HepG2 (cell line): ENCODE measurements around the gene GATA1. TPM values are rescaled to one million over a fixed set of nuclear protein-coding genes. Genes with fewer than 3 reads are reported as not detected.

Experiments used
- ADNP ChIP-seq: sonication (generic); formaldehyde crosslinking; IDR thresholded peaks from 2 replicates; pipeline ENCODE4 v1.4.0; 2020; ENCODE audit warnings: missing genetic modification reagents
- EP300 ChIP-seq, 3 experiments: sonication (generic) in 1 of 3; formaldehyde crosslinking in 1 of 3; IDR thresholded peaks; 2 replicates each; pipeline versions ENCODE4 v1.5.1 to v1.6.1; 2011 to 2020; ENCODE audit warnings: low read depth in 2 of 3, low read length in 2 of 3, borderline replicate concordance in 1 of 3, improper control_type of control experiment in 1 of 3, mild to moderate bottlenecking in 1 of 3, missing genetic modification reagents in 1 of 3, moderate library complexity in 1 of 3
- FOSL2 ChIP-seq: sonication (generic); formaldehyde crosslinking; IDR thresholded peaks from 2 replicates; pipeline ENCODE4 v1.4.0; 2020; ENCODE audit warnings: missing genetic modification reagents
- HCFC1 ChIP-seq: fragments of 150-350 bp; IDR thresholded peaks from 2 replicates; pipeline ENCODE4 v1.6.1; 2014; ENCODE audit warnings: low read depth, low read length
- MXI1 ChIP-seq: IDR thresholded peaks from 3 replicates; pipeline ENCODE4 v1.6.1; 2012; ENCODE audit warnings: low read depth, low read length, inconsistent platforms, borderline replicate concordance
- NFYB ChIP-seq: sonication (generic); formaldehyde crosslinking; IDR thresholded peaks from 2 replicates; pipeline ENCODE4 v1.4.0; 2020; ENCODE audit warnings: missing genetic modification reagents
- PHF21A ChIP-seq: sonication (generic); formaldehyde crosslinking; IDR thresholded peaks from 2 replicates; pipeline ENCODE4 v1.5.0; 2020; ENCODE audit warnings: mild to moderate bottlenecking, missing genetic modification reagents
- RXRB ChIP-seq: IDR thresholded peaks from 2 replicates; pipeline ENCODE4 v1.6.1; 2016; ENCODE audit warnings: borderline replicate concordance, missing genetic modification reagents, missing compliant biosample characterization
- SP5 ChIP-seq: IDR thresholded peaks from 2 replicates; pipeline ENCODE4 v1.6.1; 2016; ENCODE audit warnings: low read depth, borderline replicate concordance
- ZEB1 ChIP-seq: IDR thresholded peaks from 2 replicates; pipeline ENCODE4 v1.6.1; 2012; ENCODE audit warnings: mild to moderate bottlenecking, low read depth, inconsistent platforms; ENCODE audit not compliant: insufficient replicate concordance
- ZKSCAN8 ChIP-seq: IDR thresholded peaks from 2 replicates; pipeline ENCODE4 v1.6.1; 2016; ENCODE audit warnings: borderline replicate concordance, missing genetic modification reagents, missing compliant biosample characterization
- ZNF17 ChIP-seq: sonication (generic); formaldehyde crosslinking; IDR thresholded peaks from 2 replicates; pipeline ENCODE4 v1.5.0; 2020; ENCODE audit warnings: mild to moderate bottlenecking, missing genetic modification reagents
- ZNF24 ChIP-seq: fragments of 450-650 bp; IDR thresholded peaks from 2 replicates; pipeline ENCODE4 v1.6.1; 2017; ENCODE audit warnings: antibody characterized with exemption, mild to moderate bottlenecking
- ZNF598 ChIP-seq: sonication (generic); formaldehyde crosslinking; IDR thresholded peaks from 2 replicates; pipeline ENCODE4 v1.5.1; 2020; ENCODE audit warnings: mild to moderate bottlenecking, missing genetic modification reagents, borderline replicate concordance
- polyA plus RNA-seq, 8 experiments: library from polyadenylated mRNA; depleted of rRNA in 3 of 8; stranded (reverse) in 7 of 8; unstranded in 1 of 8; fragments of >200 nt; fragmentation: Illumina TruSeq in 4 of 8; extraction: Trizol in 4 of 8; gene quantifications; 2 replicates each; pipeline versions ENCODE4 v1.2.1 to v1.2.3, GENCODE V29; 2011 to 2016; ENCODE audit warnings: low read depth in 4 of 8, missing spikeins in 1 of 8, mixed read lengths in 1 of 8; ENCODE audit not compliant: insufficient read depth in 1 of 8
- total RNA-seq, 5 experiments: library from RNA; depleted of rRNA; stranded (reverse); fragments of >200 nt; fragmentation: Illumina TruSeq; extraction: Trizol; gene quantifications; 2 replicates each; pipeline ENCODE4 v1.2.3, GENCODE V29; 2016; ENCODE audit warnings: low read depth in 1 of 5
- TF ChIP-seq, protein P1 (sequence below): sonication (generic); formaldehyde crosslinking; IDR thresholded peaks from 2 replicates; pipeline ENCODE4 v1.5.0; 2020; ENCODE audit warnings: missing genetic modification reagents, mild to moderate bottlenecking, borderline replicate concordance
- TF ChIP-seq, protein P2 (sequence below): sonication (generic); formaldehyde crosslinking; IDR thresholded peaks from 2 replicates; pipeline ENCODE4 v1.4.0; 2020; ENCODE audit warnings: mild to moderate bottlenecking, missing genetic modification reagents
- TF ChIP-seq, protein P3 (sequence below): sonication (generic); formaldehyde crosslinking; conservative IDR thresholded peaks from 2 replicates; pipeline ENCODE4 v1.4.0; 2020; ENCODE audit warnings: mild to moderate bottlenecking, missing genetic modification reagents, moderate library complexity

GATA1 gene
- total and polyA plus RNA-seq, 2 of the 13 experiments (the other 11 are each of a cell fraction or from before 2014, with no cell fraction given) = 0.13 TPM; not detected in 1

DNA sequence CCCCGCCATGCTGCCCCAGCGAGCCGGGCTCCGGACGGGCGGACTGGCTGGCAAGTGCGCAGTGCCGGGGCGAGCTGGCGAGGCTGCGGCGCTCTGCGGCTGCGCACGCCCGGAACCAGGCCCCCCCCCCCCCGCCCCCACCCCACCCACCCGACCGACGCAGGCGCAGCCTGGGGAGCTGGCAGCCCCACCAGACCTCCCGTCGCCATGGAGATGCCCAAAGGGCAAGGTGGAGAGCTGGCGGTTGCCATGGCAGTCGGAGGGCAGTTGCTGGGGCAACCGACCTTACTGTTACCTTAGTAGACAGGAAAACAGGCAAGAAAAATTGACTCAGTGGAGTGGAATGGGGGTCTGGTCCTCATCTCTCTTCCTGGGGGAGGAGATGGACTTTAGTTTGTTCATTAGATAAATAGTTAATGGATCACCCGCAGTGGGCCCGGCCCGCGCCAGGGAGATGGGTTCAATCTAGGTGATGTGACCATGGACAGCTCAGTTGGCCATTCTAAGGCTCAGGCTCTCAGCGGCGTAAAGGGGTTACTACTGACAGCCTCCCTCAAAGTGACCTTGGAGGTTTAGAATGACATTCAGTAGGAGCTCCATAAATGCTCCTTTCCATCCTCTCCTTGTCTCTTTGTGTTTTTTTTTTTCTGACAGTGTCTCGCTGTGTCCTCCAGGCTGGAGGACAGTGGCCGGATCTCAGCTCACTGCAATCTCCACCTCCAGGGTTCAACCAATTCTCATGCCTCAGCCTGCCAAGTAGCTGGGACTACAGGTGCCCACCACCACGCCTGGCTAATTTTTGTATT lies 49.3 kb downstream of the GATA1 start, which contains the start of gene PCSK1N (continued):
- TF ChIP-seq MXI1 (peak; percentile 95; the same call in 2 of the 3 replicates), ZNF17 (CRISPR knock-in tag) (no peak), ADNP (no peak), FOSL2 (CRISPR knock-in tag) (0 out of 2 replicates have a peak, but pooled peaks have one; percentile 14), HCFC1 (no peak), RXRB (CRISPR knock-in tag) (peak; percentile 42; the same call in 1 of the 2 replicates), ZNF598 (CRISPR knock-in tag) (no peak), ZKSCAN8 (CRISPR knock-in tag) (peak; percentile 95), SP5 (CRISPR knock-in tag) (peak; percentile 43; the same call in 1 of the 2 replicates), ZEB1 (peak; percentile 84), PHF21A (CRISPR knock-in tag) (peak; percentile 30; the same call in 1 of the 2 replicates), NFYB (CRISPR knock-in tag) (no peak), ZNF24 (no peak), EP300 (IDR thresholded peaks at IDR 0.05; ENCODE audit: low read depth in 2 of 2, low read length in 2 of 2) (peak in 1 of 2 experiments; percentile 15; a peak in 1 of 4 replicates), EP300 (CRISPR knock-in tag; IDR thresholded peaks at IDR 0.05; ENCODE audit: borderline replicate concordance) (no peak)
- TF ChIP-seq, protein P1, sequence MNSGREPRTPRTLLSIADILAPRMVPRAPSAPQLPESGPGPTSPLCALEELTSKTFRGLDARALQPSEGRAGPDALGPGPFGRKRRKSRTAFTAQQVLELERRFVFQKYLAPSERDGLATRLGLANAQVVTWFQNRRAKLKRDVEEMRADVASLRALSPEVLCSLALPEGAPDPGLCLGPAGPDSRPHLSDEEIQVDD (CRISPR knock-in tag) = no peak
- TF ChIP-seq, protein P2, sequence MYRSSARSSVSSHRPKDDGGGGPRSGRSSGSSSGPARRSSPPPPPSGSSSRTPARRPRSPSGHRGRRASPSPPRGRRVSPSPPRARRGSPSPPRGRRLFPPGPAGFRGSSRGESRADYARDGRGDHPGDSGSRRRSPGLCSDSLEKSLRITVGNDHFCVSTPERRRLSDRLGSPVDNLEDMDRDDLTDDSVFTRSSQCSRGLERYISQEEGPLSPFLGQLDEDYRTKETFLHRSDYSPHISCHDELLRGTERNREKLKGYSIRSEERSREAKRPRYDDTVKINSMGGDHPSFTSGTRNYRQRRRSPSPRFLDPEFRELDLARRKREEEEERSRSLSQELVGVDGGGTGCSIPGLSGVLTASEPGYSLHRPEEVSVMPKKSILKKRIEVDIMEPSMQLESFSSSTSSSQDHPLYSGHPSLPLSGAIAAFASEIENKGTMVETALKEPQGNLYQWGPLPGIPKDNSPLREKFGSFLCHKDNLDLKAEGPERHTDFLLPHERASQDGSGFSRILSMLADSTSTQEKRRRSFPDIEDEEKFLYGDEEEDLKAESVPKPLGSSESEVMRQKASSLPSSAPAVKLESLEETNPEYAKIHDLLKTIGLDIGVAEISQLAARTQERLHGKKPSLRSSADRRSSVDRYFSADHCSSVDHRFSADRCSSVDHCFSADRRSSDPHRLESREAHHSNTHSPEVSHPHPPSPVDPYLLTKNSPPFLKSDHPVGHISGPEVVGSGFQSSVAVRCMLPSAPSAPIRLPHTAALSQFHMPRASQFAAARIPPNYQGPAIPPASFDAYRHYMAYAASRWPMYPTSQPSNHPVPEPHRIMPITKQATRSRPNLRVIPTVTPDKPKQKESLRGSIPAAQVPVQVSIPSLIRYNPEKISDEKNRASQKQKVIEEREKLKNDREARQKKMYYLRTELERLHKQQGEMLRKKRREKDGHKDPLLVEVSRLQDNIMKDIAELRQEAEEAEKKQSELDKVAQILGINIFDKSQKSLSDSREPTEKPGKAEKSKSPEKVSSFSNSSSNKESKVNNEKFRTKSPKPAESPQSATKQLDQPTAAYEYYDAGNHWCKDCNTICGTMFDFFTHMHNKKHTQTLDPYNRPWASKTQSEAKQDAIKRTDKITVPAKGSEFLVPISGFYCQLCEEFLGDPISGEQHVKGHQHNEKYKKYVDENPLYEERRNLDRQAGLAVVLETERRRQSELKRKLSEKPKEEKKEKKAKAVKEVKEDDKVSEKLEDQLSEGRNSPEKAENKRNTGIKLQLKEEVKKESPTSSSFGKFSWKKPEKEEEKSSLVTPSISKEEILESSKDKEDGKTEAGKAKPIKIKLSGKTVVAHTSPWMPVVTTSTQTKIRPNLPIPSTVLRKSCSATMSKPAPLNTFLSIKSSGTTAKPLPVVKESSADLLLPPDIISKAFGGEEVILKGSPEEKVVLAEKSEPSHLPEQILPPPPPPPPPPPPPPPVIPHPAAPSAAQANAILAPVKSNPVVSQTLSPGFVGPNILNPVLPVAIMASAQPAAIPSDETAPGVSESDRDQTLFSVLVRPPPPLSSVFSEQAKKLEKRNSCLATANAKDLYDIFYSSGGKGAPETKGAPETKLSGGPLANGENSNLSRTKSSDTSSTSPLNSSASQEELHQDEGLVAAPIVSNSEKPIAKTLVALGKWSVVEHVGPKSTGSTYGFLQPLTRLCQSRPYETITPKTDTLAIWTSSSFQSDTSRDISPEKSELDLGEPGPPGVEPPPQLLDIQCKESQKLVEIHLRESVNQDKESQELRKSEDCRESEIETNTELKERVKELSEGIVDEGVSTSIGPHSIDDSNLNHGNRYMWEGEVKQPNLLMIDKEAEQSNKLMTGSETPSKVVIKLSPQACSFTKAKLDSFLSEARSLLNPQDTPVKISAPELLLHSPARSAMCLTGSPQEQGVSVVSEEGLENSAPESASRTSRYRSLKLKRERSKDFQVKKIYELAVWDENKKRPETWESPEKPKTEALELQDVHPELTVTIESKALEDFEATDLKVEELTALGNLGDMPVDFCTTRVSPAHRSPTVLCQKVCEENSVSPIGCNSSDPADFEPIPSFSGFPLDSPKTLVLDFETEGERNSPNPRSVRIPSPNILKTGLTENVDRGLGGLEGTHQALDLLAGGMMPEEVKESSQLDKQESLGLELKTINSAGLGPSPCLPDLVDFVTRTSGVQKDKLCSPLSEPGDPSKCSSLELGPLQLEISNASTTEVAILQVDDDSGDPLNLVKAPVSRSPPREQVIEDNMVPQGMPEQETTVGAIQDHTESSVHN = no peak
- TF ChIP-seq, protein P3, sequence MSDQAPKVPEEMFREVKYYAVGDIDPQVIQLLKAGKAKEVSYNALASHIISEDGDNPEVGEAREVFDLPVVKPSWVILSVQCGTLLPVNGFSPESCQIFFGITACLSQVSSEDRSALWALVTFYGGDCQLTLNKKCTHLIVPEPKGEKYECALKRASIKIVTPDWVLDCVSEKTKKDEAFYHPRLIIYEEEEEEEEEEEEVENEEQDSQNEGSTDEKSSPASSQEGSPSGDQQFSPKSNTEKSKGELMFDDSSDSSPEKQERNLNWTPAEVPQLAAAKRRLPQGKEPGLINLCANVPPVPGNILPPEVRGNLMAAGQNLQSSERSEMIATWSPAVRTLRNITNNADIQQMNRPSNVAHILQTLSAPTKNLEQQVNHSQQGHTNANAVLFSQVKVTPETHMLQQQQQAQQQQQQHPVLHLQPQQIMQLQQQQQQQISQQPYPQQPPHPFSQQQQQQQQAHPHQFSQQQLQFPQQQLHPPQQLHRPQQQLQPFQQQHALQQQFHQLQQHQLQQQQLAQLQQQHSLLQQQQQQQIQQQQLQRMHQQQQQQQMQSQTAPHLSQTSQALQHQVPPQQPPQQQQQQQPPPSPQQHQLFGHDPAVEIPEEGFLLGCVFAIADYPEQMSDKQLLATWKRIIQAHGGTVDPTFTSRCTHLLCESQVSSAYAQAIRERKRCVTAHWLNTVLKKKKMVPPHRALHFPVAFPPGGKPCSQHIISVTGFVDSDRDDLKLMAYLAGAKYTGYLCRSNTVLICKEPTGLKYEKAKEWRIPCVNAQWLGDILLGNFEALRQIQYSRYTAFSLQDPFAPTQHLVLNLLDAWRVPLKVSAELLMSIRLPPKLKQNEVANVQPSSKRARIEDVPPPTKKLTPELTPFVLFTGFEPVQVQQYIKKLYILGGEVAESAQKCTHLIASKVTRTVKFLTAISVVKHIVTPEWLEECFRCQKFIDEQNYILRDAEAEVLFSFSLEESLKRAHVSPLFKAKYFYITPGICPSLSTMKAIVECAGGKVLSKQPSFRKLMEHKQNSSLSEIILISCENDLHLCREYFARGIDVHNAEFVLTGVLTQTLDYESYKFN = peak; percentile 79
